ENCODE results near the gene TMEM267. TPM values are rescaled to one million over a fixed set of nuclear protein-coding genes. Genes with fewer than 3 reads are reported as not detected.

Gene TMEM267
- total and polyA plus RNA-seq, 2 experiments from 2014 or later: 6.5 to 11.2 TPM

DNA sequence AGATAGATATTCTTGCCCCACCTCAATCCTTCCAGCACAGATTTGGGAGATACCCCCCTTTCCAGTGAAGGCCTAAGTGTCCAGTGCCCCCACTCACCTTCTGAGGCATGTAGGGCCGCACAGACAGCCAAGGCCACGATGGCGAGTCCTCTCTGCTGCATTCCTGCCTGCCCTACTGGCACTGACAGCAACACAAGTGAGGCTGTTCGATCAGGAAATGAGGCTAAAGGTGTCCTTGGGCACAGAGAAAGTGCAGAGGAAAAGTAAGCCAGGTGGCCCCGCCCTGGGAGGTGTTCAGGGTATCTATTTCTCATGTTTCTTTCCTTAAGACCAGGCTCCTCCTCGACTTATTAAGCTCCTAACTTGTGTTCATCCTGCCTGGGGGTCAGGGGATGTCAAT is 71.5 kb downstream of the TMEM267 start, which contains the start of gene CCL28 (continued):
- TF ChIP-seq, protein P1, sequence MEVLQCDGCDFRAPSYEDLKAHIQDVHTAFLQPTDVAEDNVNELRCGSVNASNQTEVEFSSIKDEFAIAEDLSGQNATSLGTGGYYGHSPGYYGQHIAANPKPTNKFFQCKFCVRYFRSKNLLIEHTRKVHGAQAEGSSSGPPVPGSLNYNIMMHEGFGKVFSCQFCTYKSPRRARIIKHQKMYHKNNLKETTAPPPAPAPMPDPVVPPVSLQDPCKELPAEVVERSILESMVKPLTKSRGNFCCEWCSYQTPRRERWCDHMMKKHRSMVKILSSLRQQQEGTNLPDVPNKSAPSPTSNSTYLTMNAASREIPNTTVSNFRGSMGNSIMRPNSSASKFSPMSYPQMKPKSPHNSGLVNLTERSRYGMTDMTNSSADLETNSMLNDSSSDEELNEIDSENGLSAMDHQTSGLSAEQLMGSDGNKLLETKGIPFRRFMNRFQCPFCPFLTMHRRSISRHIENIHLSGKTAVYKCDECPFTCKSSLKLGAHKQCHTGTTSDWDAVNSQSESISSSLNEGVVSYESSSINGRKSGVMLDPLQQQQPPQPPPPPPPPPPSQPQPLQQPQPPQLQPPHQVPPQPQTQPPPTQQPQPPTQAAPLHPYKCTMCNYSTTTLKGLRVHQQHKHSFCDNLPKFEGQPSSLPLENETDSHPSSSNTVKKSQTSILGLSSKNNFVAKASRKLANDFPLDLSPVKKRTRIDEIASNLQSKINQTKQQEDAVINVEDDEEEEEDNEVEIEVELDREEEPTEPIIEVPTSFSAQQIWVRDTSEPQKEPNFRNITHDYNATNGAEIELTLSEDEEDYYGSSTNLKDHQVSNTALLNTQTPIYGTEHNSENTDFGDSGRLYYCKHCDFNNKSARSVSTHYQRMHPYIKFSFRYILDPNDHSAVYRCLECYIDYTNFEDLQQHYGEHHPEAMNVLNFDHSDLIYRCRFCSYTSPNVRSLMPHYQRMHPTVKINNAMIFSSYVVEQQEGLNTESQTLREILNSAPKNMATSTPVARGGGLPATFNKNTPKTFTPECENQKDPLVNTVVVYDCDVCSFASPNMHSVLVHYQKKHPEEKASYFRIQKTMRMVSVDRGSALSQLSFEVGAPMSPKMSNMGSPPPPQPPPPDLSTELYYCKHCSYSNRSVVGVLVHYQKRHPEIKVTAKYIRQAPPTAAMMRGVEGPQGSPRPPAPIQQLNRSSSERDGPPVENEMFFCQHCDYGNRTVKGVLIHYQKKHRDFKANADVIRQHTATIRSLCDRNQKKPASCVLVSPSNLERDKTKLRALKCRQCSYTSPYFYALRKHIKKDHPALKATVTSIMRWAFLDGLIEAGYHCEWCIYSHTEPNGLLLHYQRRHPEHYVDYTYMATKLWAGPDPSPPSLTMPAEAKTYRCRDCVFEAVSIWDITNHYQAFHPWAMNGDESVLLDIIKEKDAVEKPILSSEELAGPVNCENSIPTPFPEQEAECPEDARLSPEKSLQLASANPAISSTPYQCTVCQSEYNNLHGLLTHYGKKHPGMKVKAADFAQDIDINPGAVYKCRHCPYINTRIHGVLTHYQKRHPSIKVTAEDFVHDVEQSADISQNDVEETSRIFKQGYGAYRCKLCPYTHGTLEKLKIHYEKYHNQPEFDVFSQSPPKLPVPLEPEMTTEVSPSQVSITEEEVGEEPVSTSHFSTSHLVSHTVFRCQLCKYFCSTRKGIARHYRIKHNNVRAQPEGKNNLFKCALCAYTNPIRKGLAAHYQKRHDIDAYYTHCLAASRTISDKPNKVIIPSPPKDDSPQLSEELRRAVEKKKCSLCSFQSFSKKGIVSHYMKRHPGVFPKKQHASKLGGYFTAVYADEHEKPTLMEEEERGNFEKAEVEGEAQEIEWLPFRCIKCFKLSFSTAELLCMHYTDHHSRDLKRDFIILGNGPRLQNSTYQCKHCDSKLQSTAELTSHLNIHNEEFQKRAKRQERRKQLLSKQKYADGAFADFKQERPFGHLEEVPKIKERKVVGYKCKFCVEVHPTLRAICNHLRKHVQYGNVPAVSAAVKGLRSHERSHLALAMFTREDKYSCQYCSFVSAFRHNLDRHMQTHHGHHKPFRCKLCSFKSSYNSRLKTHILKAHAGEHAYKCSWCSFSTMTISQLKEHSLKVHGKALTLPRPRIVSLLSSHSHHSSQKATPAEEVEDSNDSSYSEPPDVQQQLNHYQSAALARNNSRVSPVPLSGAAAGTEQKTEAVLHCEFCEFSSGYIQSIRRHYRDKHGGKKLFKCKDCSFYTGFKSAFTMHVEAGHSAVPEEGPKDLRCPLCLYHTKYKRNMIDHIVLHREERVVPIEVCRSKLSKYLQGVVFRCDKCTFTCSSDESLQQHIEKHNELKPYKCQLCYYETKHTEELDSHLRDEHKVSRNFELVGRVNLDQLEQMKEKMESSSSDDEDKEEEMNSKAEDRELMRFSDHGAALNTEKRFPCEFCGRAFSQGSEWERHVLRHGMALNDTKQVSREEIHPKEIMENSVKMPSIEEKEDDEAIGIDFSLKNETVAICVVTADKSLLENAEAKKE (CRISPR knock-in tag; IDR thresholded peaks at IDR 0.05): no peak
- TF ChIP-seq NANOG (IDR thresholded peaks at IDR 0.05; ENCODE audit: borderline replicate concordance) (no peak), ZNF331 (CRISPR knock-in tag; IDR thresholded peaks at IDR 0.05; ENCODE audit: low read depth) (no peak), STAT1 (IDR thresholded peaks at IDR 0.05; ENCODE audit: unreplicated experiment) (no peak), ZNF114 (CRISPR knock-in tag; IDR thresholded peaks at IDR 0.05) (no peak)
- TF ChIP-seq, protein P2, sequence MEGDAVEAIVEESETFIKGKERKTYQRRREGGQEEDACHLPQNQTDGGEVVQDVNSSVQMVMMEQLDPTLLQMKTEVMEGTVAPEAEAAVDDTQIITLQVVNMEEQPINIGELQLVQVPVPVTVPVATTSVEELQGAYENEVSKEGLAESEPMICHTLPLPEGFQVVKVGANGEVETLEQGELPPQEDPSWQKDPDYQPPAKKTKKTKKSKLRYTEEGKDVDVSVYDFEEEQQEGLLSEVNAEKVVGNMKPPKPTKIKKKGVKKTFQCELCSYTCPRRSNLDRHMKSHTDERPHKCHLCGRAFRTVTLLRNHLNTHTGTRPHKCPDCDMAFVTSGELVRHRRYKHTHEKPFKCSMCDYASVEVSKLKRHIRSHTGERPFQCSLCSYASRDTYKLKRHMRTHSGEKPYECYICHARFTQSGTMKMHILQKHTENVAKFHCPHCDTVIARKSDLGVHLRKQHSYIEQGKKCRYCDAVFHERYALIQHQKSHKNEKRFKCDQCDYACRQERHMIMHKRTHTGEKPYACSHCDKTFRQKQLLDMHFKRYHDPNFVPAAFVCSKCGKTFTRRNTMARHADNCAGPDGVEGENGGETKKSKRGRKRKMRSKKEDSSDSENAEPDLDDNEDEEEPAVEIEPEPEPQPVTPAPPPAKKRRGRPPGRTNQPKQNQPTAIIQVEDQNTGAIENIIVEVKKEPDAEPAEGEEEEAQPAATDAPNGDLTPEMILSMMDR (conservative IDR thresholded peaks at IDR 0.05; ENCODE audit: low read depth in 2 of 2): no peak

DNA sequence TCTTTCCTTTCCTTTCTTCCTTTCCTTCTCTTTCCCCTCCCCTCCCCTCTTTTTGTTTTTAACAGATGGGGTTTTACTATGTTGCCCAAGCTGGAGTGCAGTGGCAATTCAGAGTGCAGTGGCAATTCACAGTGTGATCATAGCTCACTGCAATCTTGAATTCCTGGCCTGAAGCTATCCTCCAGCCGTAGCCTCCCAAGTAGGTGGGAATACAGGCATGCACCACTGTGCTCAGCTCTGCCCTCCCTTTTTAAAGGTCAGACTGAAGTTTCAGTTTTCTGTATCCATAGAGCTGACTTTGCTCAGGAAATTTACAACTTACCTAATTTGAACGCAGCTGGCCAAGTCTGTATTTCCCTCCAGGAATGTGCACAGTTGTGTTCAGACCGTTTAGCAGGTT is 72.2 kb downstream of the TMEM267 start:
- H3K4me3 Mint-ChIP-seq: no peak overlapping the region
- H3K4me2 ChIP-seq: no peak overlapping the region
- no peak overlapping the region for H3K27ac Mint-ChIP-seq
- peaks cover 5% of the 10 kb centered on the region; the same call in 2 of the 3 replicates for H3K4me1 Mint-ChIP-seq
- no peaks in the 10 kb centered on the region; the same call in 1 of the 2 replicates for H3K4me1 ChIP-seq (ENCODE audit: insufficient read depth)
- peaks cover 7% of the 10 kb centered on the region; the same call in 1 of the 3 replicates for H3K9me3 Mint-ChIP-seq
- no peaks in the 10 kb centered on the region for H3K27me3 Mint-ChIP-seq (ENCODE audit: insufficient read depth, low read depth, poor library complexity)
- no peak for DNase-seq (ENCODE audit: low spot score)
- no peak for ATAC-seq
- H3K9me2 ChIP-seq (ENCODE audit: insufficient read depth): no peaks in the 10 kb centered on the region
- no peaks in the 10 kb centered on the region for H3K79me2 ChIP-seq (replicated peaks; ENCODE audit: insufficient read depth)
- no peak overlapping the region for H3K27ac ChIP-seq (ENCODE audit: low read depth)
- H3K27me3 ChIP-seq (ENCODE audit: insufficient read depth): no peaks in the 10 kb centered on the region
- H3K36me3 ChIP-seq (ENCODE audit: insufficient read depth): no peaks in the 10 kb centered on the region
- H3K4me3 ChIP-seq: no peak overlapping the region
- H4K20me1 ChIP-seq (replicated peaks; ENCODE audit: insufficient read depth): no peaks in the 10 kb centered on the region
- H3K36me3 Mint-ChIP-seq (ENCODE audit: low read depth): no peaks in the 10 kb centered on the region
- H2AFZ ChIP-seq: no peak overlapping the region
- no peaks in the 10 kb centered on the region for H3F3A ChIP-seq (replicated peaks; ENCODE audit: low read depth)
- TF ChIP-seq POLR2AphosphoS5 (IDR thresholded peaks at IDR 0.05; ENCODE audit: low read depth): no peak
- TF ChIP-seq, protein P2 (conservative IDR thresholded peaks at IDR 0.05; ENCODE audit: low read depth in 2 of 2): no peak
